Dendritic cell treated with granulocyte-macrophage colony-stimulating factor and Interleukin-4, amounts not matched to agents 40 ng/mL and 50 ng/mL, for 4 days (primary cell): ENCODE measurements around the gene PCDH15.

Experiments used
- H3K27ac Mint-ChIP-seq: one replicate; pipeline ENCODE4 v1.8.0; 2022; ENCODE audit warnings: mild to moderate bottlenecking, mixed read lengths
- H3K27me3 Mint-ChIP-seq: one replicate; pipeline ENCODE4 v1.8.0; 2022; ENCODE audit warnings: mild to moderate bottlenecking, mixed read lengths
- H3K36me3 Mint-ChIP-seq: one replicate; pipeline ENCODE4 v1.8.0; 2022; ENCODE audit warnings: low read depth, mixed read lengths
- H3K4me1 Mint-ChIP-seq: one replicate; pipeline ENCODE4 v1.8.0; 2022; ENCODE audit warnings: low read depth, mixed read lengths
- H3K4me3 Mint-ChIP-seq: one replicate; pipeline ENCODE4 v1.8.0; 2022; ENCODE audit warnings: mild to moderate bottlenecking, moderate library complexity, mixed read lengths
- H3K9me3 Mint-ChIP-seq: one replicate; pipeline ENCODE4 v1.8.0; 2022; ENCODE audit warnings: mixed read lengths
- intact Hi-C: fragments of 100-400 bp; cut with micrococcal nuclease; formaldehyde crosslinking; loops from one replicate; pipeline ENCODE4 v1.15.0; 2022

PCDH15 gene

GRCh38 chr10:54769051-54769450, 32.0 kb downstream of the PCDH15 start:
- Mint-ChIP-seq H3K4me3 (no peak overlapping the region), H3K4me1 (no peaks in the 10 kb centered on the region), H3K9me3 (no peaks in the 10 kb centered on the region), H3K27me3 (no peaks in the 10 kb centered on the region), H3K27ac (no peak overlapping the region), H3K36me3 (no peaks in the 10 kb centered on the region)
- intact Hi-C loops, result no loop called here

GRCh38 chr10:54758791-54759190, 42.2 kb downstream of the PCDH15 start:
- intact Hi-C loops, result no loop called here
- no peaks in the 10 kb centered on the region for H3K27me3 Mint-ChIP-seq

GRCh38 chr10:54749623-54750022, 51.4 kb downstream of the PCDH15 start:
- Mint-ChIP-seq H3K9me3 (no peaks in the 10 kb centered on the region), H3K36me3 (no peaks in the 10 kb centered on the region), H3K27me3 (no peaks in the 10 kb centered on the region), H3K4me1 (no peaks in the 10 kb centered on the region), H3K27ac (no peak overlapping the region), H3K4me3 (no peak overlapping the region)
- intact Hi-C loops, result no loop called here

More at GRCh38 chr10:54758791-54759190, 42.2 kb downstream of the PCDH15 start:
- no peak overlapping the region for H3K27ac Mint-ChIP-seq
- H3K9me3 Mint-ChIP-seq, result no peaks in the 10 kb centered on the region
- no peaks in the 10 kb centered on the region for H3K4me1 Mint-ChIP-seq
- H3K36me3 Mint-ChIP-seq, result no peaks in the 10 kb centered on the region
- no peak overlapping the region for H3K4me3 Mint-ChIP-seq

- H3K27ac Mint-ChIP-seq, result no peak overlapping the region
- H3K4me3 Mint-ChIP-seq, result no peak overlapping the region
- no peaks in the 10 kb centered on the region for H3K36me3 Mint-ChIP-seq
- H3K27me3 Mint-ChIP-seq, result no peaks in the 10 kb centered on the region
- no peaks in the 10 kb centered on the region for H3K9me3 Mint-ChIP-seq
- no peaks in the 10 kb centered on the region for H3K4me1 Mint-ChIP-seq
- intact Hi-C loops, result no loop called here
Observed at GRCh38 chr10:54745436-54745835, 55.6 kb downstream of the PCDH15 start.

GRCh38 chr10:54742416-54742815, 58.6 kb downstream of the PCDH15 start:
- H3K4me3 Mint-ChIP-seq, result no peak overlapping the region
- no peak overlapping the region for H3K27ac Mint-ChIP-seq
- H3K9me3 Mint-ChIP-seq, result no peaks in the 10 kb centered on the region
- intact Hi-C loops, result no loop called here
- no peaks in the 10 kb centered on the region for H3K27me3 Mint-ChIP-seq
- H3K36me3 Mint-ChIP-seq, result no peaks in the 10 kb centered on the region
- H3K4me1 Mint-ChIP-seq, result no peaks in the 10 kb centered on the region

- Mint-ChIP-seq H3K4me1 (no peaks in the 10 kb centered on the region), H3K27ac (no peak overlapping the region), H3K9me3 (no peaks in the 10 kb centered on the region), H3K36me3 (no peaks in the 10 kb centered on the region), H3K27me3 (no peaks in the 10 kb centered on the region), H3K4me3 (no peak overlapping the region)
- intact Hi-C loops, result no loop called here
Observed at GRCh38 chr10:54728511-54728910, 72.5 kb downstream of the PCDH15 start.

GRCh38 chr10:54722075-54722474, 79.0 kb downstream of the PCDH15 start:
- Mint-ChIP-seq H3K4me1 (no peaks in the 10 kb centered on the region), H3K27ac (no peak overlapping the region), H3K27me3 (no peaks in the 10 kb centered on the region), H3K4me3 (no peak overlapping the region), H3K36me3 (no peaks in the 10 kb centered on the region), H3K9me3 (peaks cover 26% of the 10 kb centered on the region)
- intact Hi-C loops, result no loop called here

- no peaks in the 10 kb centered on the region for H3K27me3 Mint-ChIP-seq
- H3K27ac Mint-ChIP-seq, result no peak overlapping the region
- intact Hi-C loops, result no loop called here
- H3K4me1 Mint-ChIP-seq, result no peaks in the 10 kb centered on the region
- no peaks in the 10 kb centered on the region for H3K36me3 Mint-ChIP-seq
- H3K9me3 Mint-ChIP-seq, result peaks cover 8% of the 10 kb centered on the region
- H3K4me3 Mint-ChIP-seq, result no peak overlapping the region
Observed at GRCh38 chr10:54710918-54711317, 90.1 kb downstream of the PCDH15 start.

GRCh38 chr10:54708591-54708990, 92.4 kb downstream of the PCDH15 start:
- Mint-ChIP-seq H3K4me3 (no peak overlapping the region), H3K27me3 (no peaks in the 10 kb centered on the region), H3K4me1 (no peaks in the 10 kb centered on the region), H3K27ac (no peak overlapping the region), H3K36me3 (no peaks in the 10 kb centered on the region), H3K9me3 (no peaks in the 10 kb centered on the region)
- intact Hi-C loops, result no loop called here

GRCh38 chr10:54708021-54708420, 93.0 kb downstream of the PCDH15 start:
- Mint-ChIP-seq H3K27me3 (no peaks in the 10 kb centered on the region), H3K36me3 (no peaks in the 10 kb centered on the region), H3K9me3 (no peaks in the 10 kb centered on the region), H3K27ac (no peak overlapping the region), H3K4me1 (no peaks in the 10 kb centered on the region), H3K4me3 (no peak overlapping the region)
- intact Hi-C loops, result no loop called here

- H3K4me1 Mint-ChIP-seq, result no peaks in the 10 kb centered on the region
- H3K27ac Mint-ChIP-seq, result no peak overlapping the region
- intact Hi-C loops, result no loop called here
- peaks cover 29% of the 10 kb centered on the region for H3K9me3 Mint-ChIP-seq
- no peak overlapping the region for H3K4me3 Mint-ChIP-seq
- H3K27me3 Mint-ChIP-seq, result no peaks in the 10 kb centered on the region
- H3K36me3 Mint-ChIP-seq, result no peaks in the 10 kb centered on the region
Observed at GRCh38 chr10:54702583-54703485, 98.2 kb downstream of the PCDH15 start.

- Mint-ChIP-seq H3K36me3 (no peaks in the 10 kb centered on the region), H3K9me3 (no peaks in the 10 kb centered on the region), H3K4me1 (no peaks in the 10 kb centered on the region), H3K4me3 (no peak overlapping the region), H3K27me3 (no peaks in the 10 kb centered on the region), H3K27ac (no peak overlapping the region)
- intact Hi-C loops, result no loop called here
Observed at GRCh38 chr10:54691331-54691730, 109.7 kb downstream of the PCDH15 start.

- no peaks in the 10 kb centered on the region for H3K27me3 Mint-ChIP-seq
- no peaks in the 10 kb centered on the region for H3K4me1 Mint-ChIP-seq
- H3K36me3 Mint-ChIP-seq, result no peaks in the 10 kb centered on the region
- no peak overlapping the region for H3K27ac Mint-ChIP-seq
- H3K4me3 Mint-ChIP-seq, result no peak overlapping the region
- no peaks in the 10 kb centered on the region for H3K9me3 Mint-ChIP-seq
- intact Hi-C loops, result no loop called here
Observed at GRCh38 chr10:54682554-54682953, 118.5 kb downstream of the PCDH15 start.

- intact Hi-C loops, result no loop called here
- H3K36me3 Mint-ChIP-seq, result no peaks in the 10 kb centered on the region
- no peak overlapping the region for H3K4me3 Mint-ChIP-seq
- H3K9me3 Mint-ChIP-seq, result no peaks in the 10 kb centered on the region
- no peaks in the 10 kb centered on the region for H3K27me3 Mint-ChIP-seq
- no peaks in the 10 kb centered on the region for H3K4me1 Mint-ChIP-seq
- H3K27ac Mint-ChIP-seq, result no peak overlapping the region
Observed at GRCh38 chr10:54681136-54681535, 119.9 kb downstream of the PCDH15 start.

GRCh38 chr10:54667136-54667535, 133.9 kb downstream of the PCDH15 start:
- Mint-ChIP-seq H3K27me3 (no peaks in the 10 kb centered on the region), H3K4me3 (no peak overlapping the region), H3K4me1 (no peaks in the 10 kb centered on the region), H3K27ac (no peak overlapping the region), H3K9me3 (no peaks in the 10 kb centered on the region), H3K36me3 (no peaks in the 10 kb centered on the region)
- intact Hi-C loops, result no loop called here
